GM19238 (cell line): Measurements from ENCODE around the gene DPH3.
"Not testable (repeated sequence)": the region's sequence is repeated elsewhere in the genome, so short reads cannot be mapped to it uniquely, and the experiment has no call there.

Source experiments
- DNase-seq: peaks from one replicate; pipeline ENCODE4 v3.0.0; 2011; ENCODE audit warnings: low spot score; ENCODE audit not compliant: insufficient read length

Gene DPH3

GRCh38 chr3:16264708-16265454 lies at the start of gene DPH3, which contains the start of gene OXNAD1:
Gene DPH3, minus strand, starts transcription at chr3:16264943. Its CDS starts 67 bp downstream, at chr3:16264876.
Gene OXNAD1, plus strand, starts transcription at chr3:16265212. Its CDS starts 5,741 bp downstream, at chr3:16270953.
- peak; percentile 89 for DNase-seq

- DNase-seq, result no peak
Measured at GRCh38 chr3:16313886-16314645, 49.3 kb upstream of the DPH3 start.

GRCh38 chr3:16311960-16312451 lies 47.3 kb upstream of the DPH3 start:
- peak; percentile 18 for DNase-seq

- DNase-seq, result not testable (repeated sequence)
Measured at GRCh38 chr3:16310486-16310885, 45.7 kb upstream of the DPH3 start.

- no peak for DNase-seq
Measured at GRCh38 chr3:16309558-16309957, 44.8 kb upstream of the DPH3 start.

GRCh38 chr3:16308727-16309126 lies 44.0 kb upstream of the DPH3 start:
- no peak for DNase-seq

GRCh38 chr3:16307832-16308531 lies 43.2 kb upstream of the DPH3 start:
- DNase-seq, result no peak

- DNase-seq, result no peak
Measured at GRCh38 chr3:16305111-16305541, 40.4 kb upstream of the DPH3 start.

GRCh38 chr3:16304061-16305010 lies 39.6 kb upstream of the DPH3 start:
- no peak for DNase-seq

- DNase-seq, result no peak
Measured at GRCh38 chr3:16303037-16303575, 38.4 kb upstream of the DPH3 start.

GRCh38 chr3:16302082-16302631 lies 37.4 kb upstream of the DPH3 start:
- DNase-seq, result no peak

- DNase-seq, result no peak
Measured at GRCh38 chr3:16301507-16301906, 36.8 kb upstream of the DPH3 start.

- DNase-seq, result no peak
Measured at GRCh38 chr3:16300881-16301359, 36.2 kb upstream of the DPH3 start.

GRCh38 chr3:16300307-16300706 lies 35.6 kb upstream of the DPH3 start:
- DNase-seq, result no peak

GRCh38 chr3:16299746-16300145 lies 35.0 kb upstream of the DPH3 start:
- no peak for DNase-seq

- no peak for DNase-seq
Measured at GRCh38 chr3:16298891-16299290, 34.1 kb upstream of the DPH3 start.

- DNase-seq, result no peak
Measured at GRCh38 chr3:16297997-16298885, 33.5 kb upstream of the DPH3 start.

GRCh38 chr3:16295298-16295890 lies 30.7 kb upstream of the DPH3 start:
- DNase-seq, result no peak
